GM12891 (cell line): ENCODE results near the gene P2RX4.

Experiments used
- PAX5 ChIP-seq: IDR thresholded peaks from 2 replicates; pipeline ENCODE4 v1.6.1; 2011; ENCODE audit warnings: low read length, moderate library complexity, mild to moderate bottlenecking; ENCODE audit not compliant: insufficient read depth, severe bottlenecking
- POLR2A ChIP-seq: IDR thresholded peaks from 2 replicates; pipeline ENCODE4 v1.6.1; 2011; ENCODE audit warnings: low read depth, low read length, control low read depth
- POLR2AphosphoS5 ChIP-seq: IDR thresholded peaks from 2 replicates; pipeline ENCODE4 v1.6.1; 2011; ENCODE audit warnings: low read depth, low read length, control low read depth
- POU2F2 ChIP-seq: IDR thresholded peaks from 2 replicates; pipeline ENCODE4 v1.6.1; 2011; ENCODE audit warnings: low read depth, mild to moderate bottlenecking, control low read depth, low read length, moderate library complexity
- SPI1 ChIP-seq: IDR thresholded peaks from 2 replicates; pipeline ENCODE4 v1.6.1; 2011; ENCODE audit warnings: low read depth, low read length, control low read depth
- TAF1 ChIP-seq: IDR thresholded peaks from 2 replicates; pipeline ENCODE4 v1.6.1; 2011; ENCODE audit warnings: low read depth, low read length, control low read depth

- TF ChIP-seq TAF1 (no peak), POLR2A (no peak), POLR2AphosphoS5 (no peak), SPI1 (no peak), POU2F2 (no peak), PAX5 (no peak)
Measured at GRCh38 chr12:121232163-121232562, 22.2 kb downstream of the P2RX4 start.
